NOMO-1 (cell line): Measurements from ENCODE around the gene CYB561.

Experiments used
- DNase-seq, 2 experiments: peaks; one replicate each; lab custom pipeline; 2025; ENCODE audit not compliant: unreplicated experiment in 2 of 2; lab: John Stamatoyannopoulos, UW

Gene CYB561

DNA sequence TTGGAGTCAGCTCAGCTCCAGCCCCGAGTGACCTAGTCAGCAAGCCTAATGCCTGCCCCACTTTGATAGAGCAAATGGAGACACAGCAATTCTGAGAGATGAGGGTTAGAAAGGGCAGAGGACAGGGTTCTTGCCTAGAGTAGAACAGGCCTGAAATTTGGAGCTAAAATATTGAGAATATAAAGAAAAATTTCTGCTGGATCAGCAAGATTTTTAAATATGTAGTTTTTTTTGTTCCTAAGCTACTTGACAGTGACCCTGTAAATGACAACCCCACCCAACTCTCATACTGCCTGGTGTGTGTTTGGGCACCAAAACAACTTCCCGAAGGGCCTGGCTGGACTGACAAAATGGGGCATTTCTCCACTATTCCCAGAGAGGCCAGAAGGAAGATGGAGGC lies 26.7 kb downstream of the CYB561 start:
- no peak for DNase-seq

DNA sequence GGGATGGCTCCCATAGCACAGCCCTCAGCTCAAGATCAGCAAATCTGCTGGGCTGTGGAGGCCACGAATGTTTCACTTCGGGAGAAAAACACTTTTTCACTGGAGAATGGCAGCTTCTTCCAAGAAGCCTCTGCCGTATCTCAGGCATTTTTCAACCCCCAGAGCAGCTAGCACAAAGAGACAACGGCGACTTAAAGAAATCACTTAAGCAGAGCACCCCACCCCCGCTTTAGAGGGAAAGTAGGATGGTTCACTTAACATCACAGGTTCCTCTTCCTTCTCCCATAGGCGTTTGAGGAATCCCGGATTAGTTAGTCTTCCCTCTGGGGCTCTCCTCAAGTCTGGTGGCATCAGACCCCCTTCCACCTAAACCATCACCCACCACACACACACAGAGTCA lies 27.6 kb downstream of the CYB561 start:
- no peak for DNase-seq

GRCh38 chr17:63414222-63414621 lies 31.9 kb downstream of the CYB561 start:
- no peak for DNase-seq

DNA sequence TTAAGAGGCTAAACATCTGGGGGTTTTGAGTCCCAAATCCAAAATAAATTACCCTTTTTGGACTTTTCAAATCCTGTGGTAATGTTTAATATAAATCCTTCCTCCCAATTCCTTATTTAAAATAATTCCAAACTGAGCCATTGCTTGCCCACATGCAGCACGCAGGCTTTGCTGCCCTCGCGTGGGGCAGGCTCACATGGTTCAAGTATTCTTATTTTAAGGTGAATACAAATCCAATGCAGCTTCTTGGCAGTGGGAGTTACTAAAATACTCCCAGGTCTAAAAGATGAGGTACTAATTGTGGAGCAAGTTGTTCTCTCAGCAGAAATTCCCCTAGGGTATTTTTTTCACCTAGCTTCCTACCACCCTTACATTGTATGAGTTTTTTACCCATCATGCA lies 33.0 kb downstream of the CYB561 start:
- DNase-seq = no peak

- no peak for DNase-seq
Measured at GRCh38 chr17:63412234-63412633, 33.9 kb downstream of the CYB561 start.

- no peak for DNase-seq
Measured at GRCh38 chr17:63407741-63408330, 38.3 kb downstream of the CYB561 start.

GRCh38 chr17:63406689-63407330 lies 39.3 kb downstream of the CYB561 start:
- peak in 1 of 2 experiments; percentile 72 for DNase-seq

DNA sequence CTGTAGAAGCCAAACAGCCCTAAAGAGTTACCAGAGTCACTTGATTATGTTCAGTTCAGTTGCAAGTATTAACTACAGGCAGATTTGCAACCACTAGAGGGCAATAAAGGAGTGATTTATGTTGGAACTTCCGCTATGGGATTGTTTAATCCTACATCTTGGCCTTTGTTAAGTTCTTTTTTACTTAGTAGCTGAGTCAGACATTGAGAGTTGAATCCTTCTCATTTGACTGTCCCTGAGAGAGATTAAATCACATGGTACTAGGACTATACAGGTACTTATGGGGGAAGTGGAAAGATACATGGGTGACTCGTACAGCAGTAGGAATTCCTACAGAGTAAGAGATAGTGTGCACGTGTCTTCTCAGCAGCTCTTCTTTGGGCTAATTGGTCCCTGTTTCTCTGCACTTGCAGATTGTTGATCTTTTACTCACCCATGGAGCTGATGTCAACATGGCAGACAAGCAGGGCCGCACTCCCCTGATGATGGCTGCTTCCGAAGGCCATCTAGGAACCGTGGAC lies 40.3 kb downstream of the CYB561 start:
- DNase-seq = peak; percentile 26 to 81

DNA sequence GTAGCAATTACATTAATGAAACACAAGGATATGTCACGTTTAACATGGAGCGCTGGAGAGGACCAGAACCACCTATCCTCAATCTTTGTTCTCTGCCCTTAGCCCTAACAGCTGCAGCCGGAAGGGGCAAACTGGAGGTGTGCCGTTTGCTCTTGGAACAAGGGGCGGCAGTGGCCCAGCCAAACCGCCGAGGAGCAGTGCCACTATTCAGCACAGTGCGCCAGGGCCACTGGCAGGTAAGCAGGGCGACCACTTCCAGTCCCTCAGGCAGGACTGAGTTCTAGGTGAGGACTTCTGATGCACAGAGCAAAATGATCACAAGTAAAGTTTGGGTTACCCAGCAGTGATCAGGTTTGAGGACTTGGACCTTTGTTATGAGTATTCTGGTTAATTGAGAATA lies 41.1 kb downstream of the CYB561 start:
- no peak for DNase-seq

DNA sequence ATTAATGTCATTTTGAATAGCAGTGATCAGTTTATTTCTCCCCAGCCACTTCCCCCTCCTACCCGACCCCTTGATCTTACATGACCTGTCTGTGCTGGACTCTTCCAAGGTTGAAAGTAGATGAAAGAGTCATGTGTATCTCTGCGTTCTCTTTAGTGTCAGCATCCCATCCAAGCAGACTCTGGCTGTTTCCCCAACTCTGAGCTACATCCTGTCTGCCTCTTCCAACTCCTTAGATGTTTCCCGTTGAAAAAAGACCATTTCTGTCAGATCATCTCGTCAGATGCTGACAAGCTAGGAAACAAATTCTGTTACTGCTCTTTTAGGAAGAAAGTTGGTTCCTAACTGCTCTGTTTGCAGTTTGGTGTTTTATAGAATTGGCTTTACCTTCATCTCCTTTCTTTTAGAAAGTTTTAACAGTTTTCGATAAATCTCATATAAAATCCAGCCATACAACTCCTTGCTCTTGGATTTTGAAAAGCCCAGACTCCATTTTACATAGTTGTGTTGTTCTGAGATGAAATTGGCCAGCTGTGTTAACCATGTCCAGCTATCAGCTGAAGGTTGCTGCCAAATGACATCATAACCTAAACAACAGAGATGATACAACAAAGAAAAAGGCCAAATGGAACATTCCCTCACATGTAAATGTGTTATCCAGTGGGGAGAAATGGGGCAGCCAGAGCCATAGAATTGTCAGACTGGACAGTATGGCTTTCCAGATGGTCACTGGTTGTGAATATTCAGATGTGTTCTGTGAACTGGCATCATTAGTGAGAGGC lies 43.5 kb downstream of the CYB561 start:
- no peak for DNase-seq

DNA sequence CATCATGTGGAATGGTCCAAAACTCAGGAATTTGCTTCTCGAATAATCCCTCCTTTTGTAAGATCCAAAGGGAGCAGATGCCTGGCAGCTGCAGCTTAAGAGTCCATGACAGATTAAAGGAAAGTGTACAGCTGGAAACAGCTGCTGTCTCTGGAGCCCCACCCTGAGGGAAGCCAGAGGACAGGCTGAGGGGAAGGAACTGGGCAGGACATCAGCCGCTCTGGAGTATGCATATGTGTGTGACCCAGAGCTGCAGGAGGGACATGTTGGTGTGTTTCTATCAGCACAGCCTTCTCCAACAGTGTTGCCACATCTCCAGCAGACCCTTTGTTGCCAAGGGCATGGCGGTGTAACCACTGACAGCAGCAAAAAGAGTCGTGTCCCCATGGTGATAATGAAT lies 46.2 kb downstream of the CYB561 start:
- no peak for DNase-seq

- no peak for DNase-seq
Measured at GRCh38 chr17:63399316-63399715, 46.8 kb downstream of the CYB561 start.

- DNase-seq = no peak
Measured at GRCh38 chr17:63398680-63399079, 47.4 kb downstream of the CYB561 start.

- DNase-seq = no peak
Measured at GRCh38 chr17:63395075-63395805, 50.9 kb downstream of the CYB561 start.

DNA sequence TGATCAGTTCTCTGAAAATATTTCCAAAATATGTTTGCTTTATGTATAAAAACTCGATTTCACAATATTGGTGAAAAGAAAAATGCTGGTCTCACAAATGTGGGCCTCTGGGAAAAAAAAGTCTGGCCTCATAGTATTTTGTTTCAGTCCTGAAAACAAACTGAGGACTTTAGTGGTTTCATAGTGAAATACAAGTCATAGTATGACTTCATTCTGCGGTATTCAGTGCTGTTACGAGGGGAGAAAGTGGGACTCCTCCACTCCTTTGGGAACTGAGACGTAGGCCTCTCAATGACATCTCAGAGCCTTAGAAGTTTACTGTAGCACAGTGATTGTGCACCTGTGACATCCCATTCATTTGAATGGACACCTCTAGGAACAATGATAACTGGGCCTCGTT lies 56.0 kb downstream of the CYB561 start:
- no peak for DNase-seq

GRCh38 chr17:63387656-63388340 lies 58.3 kb downstream of the CYB561 start:
- no peak for DNase-seq

DNA sequence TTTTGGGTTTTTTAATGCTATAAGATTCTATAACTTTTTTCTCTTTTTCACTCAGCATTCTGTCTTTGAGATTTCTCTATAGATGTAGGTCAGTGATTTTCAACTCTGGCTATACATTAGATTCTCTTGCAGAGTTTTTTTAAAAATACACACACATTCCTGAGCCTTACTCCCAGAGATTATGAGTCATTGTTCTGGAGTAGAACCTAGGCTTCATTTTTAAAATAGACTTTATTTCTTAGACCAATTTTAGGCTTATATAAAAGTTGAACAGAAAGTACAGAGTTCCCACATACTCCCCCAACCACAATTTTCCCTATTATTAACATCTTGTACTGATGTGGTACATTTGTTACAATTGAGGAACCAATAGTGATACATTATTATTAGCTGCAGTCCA lies 63.3 kb downstream of the CYB561 start:
- DNase-seq = no peak
